Measurements from ENCODE around the gene CDKL5.

DNA sequence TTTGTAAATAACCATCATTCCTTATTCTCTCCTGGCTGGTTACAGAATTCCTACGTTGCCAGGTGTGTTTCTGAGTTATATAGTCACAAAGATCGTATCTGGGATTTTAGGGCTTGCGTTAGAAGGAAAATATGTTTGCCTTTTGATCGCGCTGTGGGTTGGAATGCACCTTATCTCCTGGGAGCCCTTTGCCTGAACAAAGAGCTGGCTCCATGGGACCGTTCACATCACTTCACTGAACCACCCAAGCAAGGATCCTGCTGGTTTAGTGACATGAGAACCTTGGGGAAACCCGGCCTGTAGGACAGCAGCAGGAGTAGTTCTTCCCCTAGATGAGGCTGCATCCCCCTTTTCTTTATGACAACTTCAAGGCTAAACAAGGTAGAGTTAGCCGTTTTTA is 194.9 kb downstream of the CDKL5 start:
- TF ChIP-seq, protein P1, sequence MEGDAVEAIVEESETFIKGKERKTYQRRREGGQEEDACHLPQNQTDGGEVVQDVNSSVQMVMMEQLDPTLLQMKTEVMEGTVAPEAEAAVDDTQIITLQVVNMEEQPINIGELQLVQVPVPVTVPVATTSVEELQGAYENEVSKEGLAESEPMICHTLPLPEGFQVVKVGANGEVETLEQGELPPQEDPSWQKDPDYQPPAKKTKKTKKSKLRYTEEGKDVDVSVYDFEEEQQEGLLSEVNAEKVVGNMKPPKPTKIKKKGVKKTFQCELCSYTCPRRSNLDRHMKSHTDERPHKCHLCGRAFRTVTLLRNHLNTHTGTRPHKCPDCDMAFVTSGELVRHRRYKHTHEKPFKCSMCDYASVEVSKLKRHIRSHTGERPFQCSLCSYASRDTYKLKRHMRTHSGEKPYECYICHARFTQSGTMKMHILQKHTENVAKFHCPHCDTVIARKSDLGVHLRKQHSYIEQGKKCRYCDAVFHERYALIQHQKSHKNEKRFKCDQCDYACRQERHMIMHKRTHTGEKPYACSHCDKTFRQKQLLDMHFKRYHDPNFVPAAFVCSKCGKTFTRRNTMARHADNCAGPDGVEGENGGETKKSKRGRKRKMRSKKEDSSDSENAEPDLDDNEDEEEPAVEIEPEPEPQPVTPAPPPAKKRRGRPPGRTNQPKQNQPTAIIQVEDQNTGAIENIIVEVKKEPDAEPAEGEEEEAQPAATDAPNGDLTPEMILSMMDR (IDR thresholded peaks at IDR 0.05 in 8 of 11, conservative IDR thresholded peaks at IDR 0.05 in 3 of 11) = no peak
- TF ChIP-seq POLR2A (IDR thresholded peaks at IDR 0.05) (no peak), POLR2AphosphoS5 (IDR thresholded peaks at IDR 0.05) (no peak)

Measured in spleen (tissue), 7 donors.